ENCODE results near the gene ARHGEF39.

The ARHGEF39 gene

DNA sequence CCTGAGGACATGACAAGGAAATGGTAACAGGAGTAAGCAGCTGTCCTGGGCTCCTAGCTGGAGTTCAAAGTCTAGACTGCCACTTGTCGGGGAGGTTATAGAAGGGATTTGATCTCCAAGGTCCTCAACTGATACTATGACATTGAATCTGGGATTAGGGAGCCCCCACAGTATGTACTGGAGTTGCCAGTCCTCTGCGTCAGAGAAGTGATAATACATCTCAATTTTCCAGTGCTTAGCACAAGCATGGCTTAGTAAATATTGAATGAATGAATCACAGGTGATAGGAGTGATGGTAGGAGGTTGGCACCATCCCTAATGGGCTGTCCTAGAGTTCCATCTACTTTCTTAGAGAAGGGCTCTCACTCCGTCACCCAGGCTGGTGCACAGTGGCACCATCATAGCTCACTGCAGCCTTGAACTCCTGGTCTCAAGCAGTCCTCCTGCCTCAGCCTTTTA lies 31.0 kb upstream of the ARHGEF39 start:
- no peak for DNase-seq
- intact Hi-C loops (cut with DNase I), result no loop called here

DNA sequence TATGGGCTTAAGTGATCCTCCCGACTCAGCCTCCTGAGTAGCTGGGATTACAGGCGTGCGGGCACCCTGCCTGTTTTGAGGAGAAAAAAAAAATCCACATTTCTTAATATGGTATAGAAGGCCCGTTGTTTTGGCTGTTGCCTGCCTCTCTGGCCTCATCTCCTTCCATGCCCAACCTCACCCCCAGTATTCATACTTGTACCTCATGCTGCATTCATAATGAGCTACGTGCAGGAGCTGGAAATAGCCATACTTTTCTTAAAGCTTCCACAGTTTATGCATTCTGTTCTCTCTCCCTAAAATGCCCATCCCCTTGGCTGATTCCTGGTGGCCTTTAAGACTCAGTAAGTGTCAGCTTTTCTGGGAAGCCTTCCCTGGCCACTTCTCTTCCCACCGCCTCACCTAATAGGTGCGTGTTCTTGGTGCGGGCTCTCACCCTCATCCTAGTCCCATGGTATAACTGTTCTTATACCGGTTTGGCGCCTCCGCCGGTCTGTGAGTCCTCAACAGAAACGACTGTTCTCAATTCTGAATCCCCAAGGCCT lies 26.8 kb upstream of the ARHGEF39 start:
- no peak for DNase-seq
- intact Hi-C loops (cut with DNase I), result no loop called here

DNA sequence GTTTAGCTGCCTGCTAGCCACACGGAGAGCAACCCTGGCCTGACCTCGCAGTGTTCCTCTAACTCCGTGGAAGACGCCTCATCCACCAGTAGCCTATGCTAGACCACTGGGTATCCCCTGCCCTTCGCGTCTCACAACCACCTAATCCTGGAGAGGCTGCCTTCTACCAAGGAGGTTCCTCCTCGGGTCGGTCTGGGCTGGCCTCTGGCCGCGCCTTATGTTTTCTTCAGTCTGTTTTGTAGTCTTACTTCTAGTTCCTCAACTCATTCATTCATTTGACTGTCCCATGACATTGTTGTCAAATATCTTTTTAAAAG lies 26.3 kb upstream of the ARHGEF39 start:
- intact Hi-C loops (cut with DNase I), result no loop called here

GRCh38 chr9:35690614-35691333 lies 25.8 kb upstream of the ARHGEF39 start:
- intact Hi-C loops (cut with DNase I), result no loop called here
- peak in 40 of 42 donors; percentile 27 to 81 (median 56) for DNase-seq

More for the DNA sequence above, 26.3 kb upstream of the ARHGEF39 start:
- no peak for DNase-seq

DNA sequence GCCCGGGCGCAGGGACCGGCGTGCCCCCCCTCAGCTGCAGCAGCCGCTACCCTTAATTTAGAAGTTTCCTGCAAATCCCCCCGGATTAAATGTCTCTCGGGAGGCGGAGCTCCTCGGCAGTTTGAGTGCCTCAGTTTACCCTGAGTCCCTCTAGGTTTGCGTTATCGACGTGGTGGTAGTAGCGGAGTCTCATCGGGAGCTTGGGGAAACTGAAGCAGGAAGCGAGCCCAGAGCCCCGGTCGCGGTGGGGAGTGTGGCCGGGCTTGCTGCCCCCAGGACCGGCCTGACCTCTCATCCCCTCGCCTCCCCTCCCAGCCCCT lies 25.3 kb upstream of the ARHGEF39 start:
- no peak for DNase-seq
- intact Hi-C loops (cut with DNase I), result no loop called here

GRCh38 chr9:35689542-35690293 lies 24.7 kb upstream of the ARHGEF39 start, which contains the start of gene TPM2:
TPM2 (minus strand) TSS chr9:35689925; CDS start chr9:35689817, 108 bp downstream.
- intact Hi-C loops (cut with DNase I), result no loop called here
- DNase-seq, result no peak

DNA sequence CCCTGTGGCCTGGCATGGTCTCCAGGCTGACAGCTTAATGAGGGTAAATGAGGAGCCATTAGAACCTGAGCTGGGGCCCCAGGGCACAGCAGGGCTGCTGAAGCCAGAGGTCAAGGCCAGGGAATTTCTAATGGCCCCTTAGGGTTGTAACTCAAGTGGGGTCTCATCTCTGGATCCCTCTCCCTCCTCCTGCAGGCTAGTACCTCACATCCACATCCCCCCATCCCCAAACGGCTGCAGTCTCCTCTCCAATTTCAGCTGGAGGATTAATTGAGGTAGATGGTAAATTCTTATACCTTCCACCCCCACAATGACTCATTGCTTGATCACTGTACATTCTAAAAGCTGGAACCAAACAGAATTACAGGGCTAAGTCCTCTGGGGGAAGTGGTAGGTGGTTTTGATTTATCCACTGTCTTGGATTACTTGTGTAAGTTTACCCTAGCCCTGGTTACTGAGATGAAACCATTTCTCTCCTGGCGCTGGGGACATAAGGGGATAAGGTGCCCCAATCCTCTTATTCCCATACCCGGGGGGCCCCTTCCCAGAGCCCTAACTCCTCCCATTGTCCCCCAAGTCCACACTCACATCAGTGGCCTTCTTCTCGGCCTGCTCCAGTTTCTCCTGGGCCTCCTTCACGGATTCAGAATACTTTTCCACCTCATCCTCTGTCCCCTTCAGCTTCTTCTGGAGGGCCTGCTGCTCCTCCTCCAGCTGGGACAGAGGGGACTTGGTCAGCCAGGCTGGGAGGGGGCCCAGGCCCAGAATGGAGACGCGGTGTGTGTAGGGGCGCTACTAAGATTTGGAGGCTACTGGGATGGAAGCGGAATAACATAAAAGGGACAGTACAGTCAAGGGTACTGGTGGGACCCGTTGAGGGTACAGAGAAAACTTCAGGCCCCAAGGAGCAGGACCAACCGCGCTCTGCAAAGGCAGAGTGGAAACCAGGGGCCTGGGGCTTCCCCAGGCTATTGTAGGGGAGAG lies 23.9 kb upstream of the ARHGEF39 start:
- DNase-seq, result peak in 1 of 42 donors; percentile 43
- intact Hi-C loops (cut with DNase I), result no loop called here

DNA sequence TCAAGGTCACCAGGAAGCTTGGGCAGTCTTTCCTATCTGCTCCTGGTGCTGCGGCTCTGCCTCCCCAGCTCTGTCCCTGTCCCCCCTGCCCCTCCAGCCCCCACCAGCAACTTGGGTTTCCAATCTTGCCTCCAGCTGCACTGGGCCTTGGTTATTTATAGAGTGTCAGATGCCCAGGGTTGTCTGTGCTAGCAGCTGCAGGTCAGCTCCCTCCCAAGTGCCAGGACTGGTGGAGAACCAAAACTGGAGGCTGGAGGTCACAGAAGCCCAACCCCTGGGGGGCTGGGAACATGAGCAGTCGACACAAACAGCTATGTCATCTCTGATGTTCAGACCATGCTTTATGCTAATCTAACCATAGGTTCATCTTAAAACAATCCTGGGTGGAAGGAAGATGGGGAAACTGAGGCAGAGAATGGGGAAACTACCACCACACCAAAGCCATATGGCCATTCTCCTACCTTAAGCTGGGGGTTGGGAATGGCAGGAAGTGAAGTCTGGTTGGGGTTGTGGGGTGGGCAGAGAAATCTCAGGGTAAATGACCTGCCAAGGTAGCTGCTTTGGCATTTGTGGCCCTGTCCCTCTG lies 23.1 kb upstream of the ARHGEF39 start:
- intact Hi-C loops (cut with DNase I), result no loop called here
- no peak for DNase-seq

DNA sequence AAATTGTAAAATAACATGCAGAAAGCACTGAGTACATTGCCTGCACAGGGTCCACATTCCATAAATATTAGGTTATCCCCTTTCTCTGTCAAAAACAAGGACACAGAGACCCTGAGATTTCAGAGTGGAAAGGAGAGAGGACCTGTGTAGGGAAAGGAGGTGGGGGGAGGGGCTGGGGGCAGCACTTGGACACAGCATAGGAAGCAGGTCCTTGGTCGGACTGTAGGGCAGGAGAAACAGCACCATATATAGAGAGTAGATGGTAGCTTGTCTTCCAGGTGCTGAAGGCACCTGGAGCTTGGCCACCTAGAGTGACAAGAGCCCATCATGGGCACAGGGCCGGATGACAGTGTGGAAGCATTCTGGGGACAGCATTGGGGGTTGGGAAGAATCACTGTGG lies 22.3 kb upstream of the ARHGEF39 start:
- intact Hi-C loops (cut with DNase I), result no loop called here
- no peak for DNase-seq

GRCh38 chr9:35686222-35687203 lies 21.5 kb upstream of the ARHGEF39 start:
- intact Hi-C loops (cut with DNase I), result no loop called here
- no peak for DNase-seq

DNA sequence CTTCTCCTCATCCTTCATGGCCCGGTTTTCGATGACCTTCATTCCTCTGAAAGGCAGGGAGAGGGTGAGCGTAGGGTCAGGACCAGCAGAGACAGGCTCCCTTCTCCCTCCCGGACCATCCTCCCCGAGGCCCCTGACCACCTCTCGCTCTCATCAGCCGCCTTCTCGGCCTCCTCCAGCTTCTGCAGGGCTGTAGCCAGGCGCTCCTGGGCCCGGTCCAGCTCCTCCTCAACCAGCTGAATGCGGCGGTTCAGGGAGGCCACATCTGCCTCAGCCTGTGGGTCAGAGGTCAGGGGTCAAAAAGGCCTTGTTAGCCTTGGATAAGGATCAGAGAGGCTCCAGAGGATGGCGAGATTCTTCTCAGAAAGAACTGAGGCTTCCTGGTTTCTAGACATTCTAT lies 20.5 kb upstream of the ARHGEF39 start:
- no peak for DNase-seq
- intact Hi-C loops (cut with DNase I), result no loop called here

GRCh38 chr9:35684921-35685320 lies 19.9 kb upstream of the ARHGEF39 start:
- DNase-seq, result no peak
- intact Hi-C loops (cut with DNase I), result no loop called here

DNA sequence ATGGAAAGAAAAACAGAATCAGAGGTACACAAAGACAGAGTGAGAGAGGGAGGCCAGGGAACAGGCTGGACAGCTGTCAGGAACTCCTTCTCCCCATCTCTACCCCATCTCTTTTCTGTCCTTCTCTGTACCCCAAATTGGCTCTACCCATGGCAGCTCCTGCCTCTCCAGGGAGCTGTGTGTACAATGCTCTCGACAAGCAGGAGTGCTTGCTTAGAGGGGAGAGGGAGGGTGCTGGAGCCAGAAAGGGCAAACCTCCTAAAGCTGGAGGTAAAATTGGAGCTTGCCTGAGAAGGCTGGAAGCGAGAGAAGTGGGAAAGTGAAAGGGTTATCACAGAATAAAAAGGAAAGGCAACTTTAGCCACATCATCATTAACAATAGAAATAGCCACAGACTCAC lies 18.3 kb upstream of the ARHGEF39 start:
- intact Hi-C loops (cut with DNase I), result no loop called here
- no peak for DNase-seq

DNA sequence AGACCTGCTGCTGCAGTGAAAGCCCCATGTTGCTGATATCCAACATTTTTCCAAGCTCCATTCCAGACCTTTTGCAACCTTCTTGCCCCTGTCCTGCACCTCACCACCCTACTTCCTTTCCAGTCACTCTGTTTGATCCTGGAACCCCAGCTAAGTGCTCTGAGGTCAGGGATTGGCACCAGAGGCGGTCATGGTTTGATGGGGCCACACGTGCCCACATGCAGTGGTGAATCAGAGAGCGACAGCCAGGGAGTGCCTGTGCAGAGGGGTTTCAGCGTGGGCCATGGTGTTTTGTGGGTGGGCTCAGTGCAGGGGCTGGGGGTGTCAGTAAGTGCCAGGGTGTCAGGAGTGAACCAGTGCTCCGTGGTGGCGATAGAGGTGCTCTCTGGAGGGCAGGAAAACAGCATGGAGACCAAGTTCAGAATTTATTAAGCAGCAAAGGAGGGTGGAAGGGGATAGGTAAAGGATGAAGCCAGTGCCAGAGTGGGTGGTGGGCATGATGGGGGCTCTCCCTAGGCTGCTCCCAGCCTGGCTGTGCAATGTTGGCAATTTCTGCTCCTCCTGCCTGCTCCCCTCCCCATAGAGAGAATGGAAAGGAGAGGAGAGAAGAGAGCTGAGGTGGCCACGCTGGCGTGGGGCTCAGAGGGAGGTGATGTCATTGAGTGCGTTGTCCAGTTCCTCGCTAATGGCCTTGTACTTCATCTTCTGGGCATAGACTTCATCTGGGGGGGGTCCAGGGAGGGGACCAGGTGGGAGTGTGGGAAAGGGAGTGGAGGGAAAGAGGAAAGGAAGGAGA lies 17.7 kb upstream of the ARHGEF39 start:
- intact Hi-C loops (cut with DNase I), result no loop called here

GRCh38 chr9:35682051-35682450 lies 17.1 kb upstream of the ARHGEF39 start:
- intact Hi-C loops (cut with DNase I), result no loop called here
- no peak for DNase-seq

More for the DNA sequence above, 17.7 kb upstream of the ARHGEF39 start:
- DNase-seq, result no peak

- intact Hi-C loops (cut with DNase I), result no loop called here
- DNase-seq, result no peak
Observed at GRCh38 chr9:35681341-35682002, 16.5 kb upstream of the ARHGEF39 start.
